Neuron (in vitro differentiated cells): Measurements from ENCODE around the gene PAQR7.
A peak's percentile ranks its signal among the peaks of the same experiment; 100 is the strongest.

Experiments
- H2AFZ ChIP-seq: one replicate; pipeline ENCODE4 v1.6.1; 2013; ENCODE audit warnings: low read depth, mild to moderate bottlenecking, inconsistent platforms, low read length, moderate library complexity
- H3K27me3 ChIP-seq: one replicate; pipeline ENCODE4 v1.6.1; 2013; ENCODE audit warnings: low read length; ENCODE audit not compliant: insufficient read depth
- H3K36me3 ChIP-seq: one replicate; pipeline ENCODE4 v1.6.1; 2013; ENCODE audit warnings: low read length; ENCODE audit not compliant: insufficient read depth
- H3K4me1 ChIP-seq: one replicate; pipeline ENCODE4 v1.6.1; 2013; ENCODE audit warnings: low read length; ENCODE audit not compliant: insufficient read depth
- H3K4me3 ChIP-seq: 2 replicates; pipeline ENCODE4 v1.5.1; 2013; ENCODE audit warnings: mild to moderate bottlenecking, low read length, moderate library complexity
- H3K9me3 ChIP-seq: one replicate; pipeline ENCODE4 v1.6.1; 2013; ENCODE audit warnings: low read length

Gene PAQR7

DNA sequence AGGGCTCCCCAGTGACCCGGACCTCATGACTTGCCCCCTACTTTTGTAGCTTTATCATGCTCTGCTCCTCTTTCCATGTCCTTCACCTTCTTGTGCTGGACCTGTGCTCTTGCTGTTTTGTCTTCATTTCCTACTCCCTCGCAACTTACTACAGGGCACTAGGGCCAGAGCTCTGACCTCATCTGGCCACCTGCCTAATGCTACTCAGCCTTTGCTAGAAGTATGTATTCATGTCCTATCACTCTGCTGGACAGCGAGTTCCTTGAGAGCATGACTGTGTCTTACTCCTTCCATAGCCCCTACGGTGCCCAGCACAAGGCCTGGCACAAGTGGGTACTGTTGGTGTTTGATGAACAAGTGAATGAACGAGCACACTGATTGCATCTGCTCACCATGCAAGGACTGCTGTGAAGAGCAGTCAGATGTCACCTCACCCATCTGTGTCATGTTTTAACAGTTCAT is 53.8 kb downstream of the PAQR7 start:
- peaks cover 11% of the 10 kb centered on the region for H3K36me3 ChIP-seq
- H3K9me3 ChIP-seq, result no peaks in the 10 kb centered on the region
- no peak overlapping the region for H2AFZ ChIP-seq
- H3K4me1 ChIP-seq, result peaks cover 25% of the 10 kb centered on the region
- no peak overlapping the region for H3K4me3 ChIP-seq
- H3K27me3 ChIP-seq, result no peaks in the 10 kb centered on the region

GRCh38 chr1:25821112-25821476 is 54.4 kb downstream of the PAQR7 start:
- H2AFZ ChIP-seq, result peak overlapping the region; percentile 65
- H3K36me3 ChIP-seq, result peaks cover 9% of the 10 kb centered on the region
- peak overlapping the region; percentile 69 for H3K4me3 ChIP-seq
- peaks cover 25% of the 10 kb centered on the region for H3K4me1 ChIP-seq
- no peaks in the 10 kb centered on the region for H3K9me3 ChIP-seq
- no peaks in the 10 kb centered on the region for H3K27me3 ChIP-seq

- peaks cover 25% of the 10 kb centered on the region for H3K4me1 ChIP-seq
- peak overlapping the region; percentile 65 for H2AFZ ChIP-seq
- H3K4me3 ChIP-seq, result peak overlapping the region; percentile 69
- H3K27me3 ChIP-seq, result no peaks in the 10 kb centered on the region
- no peaks in the 10 kb centered on the region for H3K9me3 ChIP-seq
- peaks cover 9% of the 10 kb centered on the region for H3K36me3 ChIP-seq
Observed at GRCh38 chr1:25820247-25821111, 55.0 kb downstream of the PAQR7 start.

GRCh38 chr1:25819491-25820246 is 55.8 kb downstream of the PAQR7 start, which contains the start of gene MTFR1L:
MTFR1L (plus strand) TSS chr1:25819954; CDS start chr1:25823105, 3,151 bp downstream.
- peak within 1 kb of the TSS; percentile 65 for H2AFZ ChIP-seq
- peaks cover 16% of the 10 kb centered on the region for H3K36me3 ChIP-seq
- H3K4me3 ChIP-seq, result peak within 1 kb of the TSS; percentile 69
- H3K27me3 ChIP-seq, result no peaks in the 10 kb centered on the region
- H3K9me3 ChIP-seq, result no peaks in the 10 kb centered on the region
- peaks cover 25% of the 10 kb centered on the region for H3K4me1 ChIP-seq

DNA sequence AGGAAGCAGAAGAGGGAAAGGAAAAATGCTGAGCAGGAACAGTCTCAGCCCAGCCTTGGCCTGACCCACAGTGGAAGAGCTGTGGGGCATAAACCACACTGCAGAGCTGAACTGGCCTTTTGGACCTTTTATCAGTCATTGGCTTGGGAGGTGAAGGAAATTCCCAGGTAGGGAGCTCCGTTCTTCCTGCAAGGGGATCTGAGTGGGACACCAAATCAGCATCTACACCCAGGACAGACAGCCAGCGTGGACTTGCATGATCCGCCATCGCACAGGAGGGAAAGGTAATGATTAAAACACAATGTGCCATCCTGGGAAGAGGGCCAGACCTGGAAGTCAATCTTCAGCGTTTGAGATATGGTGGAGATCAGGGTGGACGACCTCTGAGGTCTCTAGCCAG is 56.9 kb downstream of the PAQR7 start:
- Histone ChIP-seq H3K36me3 (peaks cover 27% of the 10 kb centered on the region), H2AFZ (no peak overlapping the region), H3K27me3 (no peaks in the 10 kb centered on the region), H3K9me3 (no peaks in the 10 kb centered on the region), H3K4me3 (peak overlapping the region; percentile 69), H3K4me1 (peaks cover 25% of the 10 kb centered on the region)

- Histone ChIP-seq H3K4me3 (no peak overlapping the region), H3K27me3 (no peaks in the 10 kb centered on the region)
Observed at GRCh38 chr1:25817840-25818501, 57.5 kb downstream of the PAQR7 start.

GRCh38 chr1:25816112-25816718 is 59.3 kb downstream of the PAQR7 start:
- Histone ChIP-seq H3K4me1 (peaks cover 18% of the 10 kb centered on the region), H3K4me3 (no peak overlapping the region), H3K9me3 (no peaks in the 10 kb centered on the region), H2AFZ (no peak overlapping the region), H3K36me3 (peaks cover 35% of the 10 kb centered on the region), H3K27me3 (no peaks in the 10 kb centered on the region)

More at GRCh38 chr1:25817840-25818501, 57.5 kb downstream of the PAQR7 start:
- Histone ChIP-seq H3K9me3 (no peaks in the 10 kb centered on the region), H3K4me1 (peaks cover 25% of the 10 kb centered on the region), H2AFZ (no peak overlapping the region), H3K36me3 (peaks cover 32% of the 10 kb centered on the region)

DNA sequence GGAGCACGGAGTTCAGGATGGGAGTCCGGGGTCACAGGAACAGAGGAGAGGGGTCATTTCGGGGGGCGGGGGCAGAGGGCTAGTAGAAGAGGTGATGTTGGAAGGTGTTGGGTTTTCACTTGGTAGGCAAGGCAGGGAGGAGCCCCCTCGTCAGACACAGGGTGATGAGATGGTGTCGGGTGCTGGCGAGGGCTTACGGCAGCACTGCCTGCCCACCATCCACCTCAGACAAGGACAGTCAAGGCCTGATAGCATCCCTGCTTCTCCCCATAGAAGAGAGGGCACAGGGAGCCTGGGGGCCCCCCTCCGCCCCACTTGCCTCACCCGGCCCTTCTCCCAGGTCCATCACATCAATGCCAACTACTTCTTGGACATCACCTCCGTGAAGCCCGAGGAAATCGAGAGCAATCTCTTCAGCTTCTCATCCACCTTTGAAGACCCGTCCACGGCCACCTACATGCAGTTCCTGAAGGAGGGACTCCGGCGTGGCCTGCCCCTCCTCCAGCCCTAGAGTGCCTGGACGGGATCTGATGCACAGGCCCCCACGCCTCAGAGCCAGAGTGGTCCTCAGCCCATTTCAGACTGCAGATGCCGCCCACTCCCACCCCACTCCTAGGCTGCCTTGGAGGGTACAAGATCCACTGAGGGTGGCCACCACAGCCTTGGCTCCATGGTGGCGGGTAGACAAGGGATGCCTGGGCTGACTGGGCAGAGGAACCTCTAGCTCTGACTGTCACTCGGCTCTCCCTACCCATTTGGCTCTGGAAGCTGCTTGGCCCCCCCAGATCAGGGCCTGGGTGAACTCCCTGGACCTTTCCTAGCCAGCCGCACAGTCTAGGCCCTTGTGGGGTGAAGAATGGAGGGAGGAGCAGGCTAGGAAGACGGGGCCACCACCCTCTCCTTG is 60.0 kb downstream of the PAQR7 start:
- H3K4me3 ChIP-seq, result no peak overlapping the region
- no peaks in the 10 kb centered on the region for H3K27me3 ChIP-seq
- H3K9me3 ChIP-seq, result no peaks in the 10 kb centered on the region
- peaks cover 35% of the 10 kb centered on the region for H3K36me3 ChIP-seq
- peaks cover 11% of the 10 kb centered on the region for H3K4me1 ChIP-seq
- H2AFZ ChIP-seq, result no peak overlapping the region

GRCh38 chr1:25814549-25815087 is 60.9 kb downstream of the PAQR7 start:
- H3K4me3 ChIP-seq, result no peak overlapping the region
- H3K9me3 ChIP-seq, result no peaks in the 10 kb centered on the region
- peaks cover 11% of the 10 kb centered on the region for H3K4me1 ChIP-seq
- H3K36me3 ChIP-seq, result peaks cover 40% of the 10 kb centered on the region
- H2AFZ ChIP-seq, result no peak overlapping the region
- no peaks in the 10 kb centered on the region for H3K27me3 ChIP-seq

- H3K4me1 ChIP-seq, result peaks cover 6% of the 10 kb centered on the region
- H3K4me3 ChIP-seq, result no peak overlapping the region
- peaks cover 47% of the 10 kb centered on the region for H3K36me3 ChIP-seq
- no peaks in the 10 kb centered on the region for H3K27me3 ChIP-seq
- no peaks in the 10 kb centered on the region for H3K9me3 ChIP-seq
- no peak overlapping the region for H2AFZ ChIP-seq
Observed at GRCh38 chr1:25813734-25814471, 61.6 kb downstream of the PAQR7 start.

GRCh38 chr1:25813071-25813733 is 62.3 kb downstream of the PAQR7 start:
- peaks cover 52% of the 10 kb centered on the region for H3K36me3 ChIP-seq
- no peak overlapping the region for H2AFZ ChIP-seq
- no peaks in the 10 kb centered on the region for H3K4me1 ChIP-seq
- no peaks in the 10 kb centered on the region for H3K9me3 ChIP-seq
- no peak overlapping the region for H3K4me3 ChIP-seq
- H3K27me3 ChIP-seq, result no peaks in the 10 kb centered on the region
